HG02943 (cell line): ENCODE results near the gene LITAF.
"Not testable (repeated sequence)": the region's sequence is repeated elsewhere in the genome, so short reads cannot be mapped to it uniquely, and the experiment has no call there.

Experiments
- ATAC-seq: cut with Tn5 transposase; IDR thresholded peaks from one replicate; pipeline ENCODE4 v1.9.1; 2021; ENCODE audit warnings: mild to moderate bottlenecking, low read depth, moderate library complexity; ENCODE audit not compliant: unreplicated experiment

Gene LITAF

GRCh38 chr16:11621920-11622651 is 35.4 kb upstream of the LITAF start:
- ATAC-seq = no peak

- no peak for ATAC-seq
Measured at GRCh38 chr16:11621539-11621919, 34.8 kb upstream of the LITAF start.

GRCh38 chr16:11620243-11621003 is 33.7 kb upstream of the LITAF start:
- no peak for ATAC-seq

- peak; percentile 56 for ATAC-seq
Measured at GRCh38 chr16:11619327-11619851, 32.7 kb upstream of the LITAF start.

- ATAC-seq = no peak
Measured at GRCh38 chr16:11618107-11618717, 31.5 kb upstream of the LITAF start.

- no peak for ATAC-seq
Measured at GRCh38 chr16:11615748-11616447, 29.2 kb upstream of the LITAF start.

GRCh38 chr16:11614587-11615175 is 28.0 kb upstream of the LITAF start:
- no peak for ATAC-seq

- ATAC-seq = no peak
Measured at GRCh38 chr16:11613381-11614303, 26.9 kb upstream of the LITAF start.

GRCh38 chr16:11612665-11613025 is 25.9 kb upstream of the LITAF start:
- ATAC-seq = no peak

- no peak for ATAC-seq
Measured at GRCh38 chr16:11611871-11612664, 25.3 kb upstream of the LITAF start.

- no peak for ATAC-seq
Measured at GRCh38 chr16:11610580-11610979, 23.9 kb upstream of the LITAF start.

- no peak for ATAC-seq
Measured at GRCh38 chr16:11610121-11610505, 23.4 kb upstream of the LITAF start.

GRCh38 chr16:11609474-11610120 is 22.9 kb upstream of the LITAF start:
- ATAC-seq = no peak

- no peak for ATAC-seq
Measured at GRCh38 chr16:11605891-11606290, 19.2 kb upstream of the LITAF start.

- no peak for ATAC-seq
Measured at GRCh38 chr16:11605564-11605886, 18.8 kb upstream of the LITAF start.

- ATAC-seq = no peak
Measured at GRCh38 chr16:11604783-11605563, 18.3 kb upstream of the LITAF start.

GRCh38 chr16:11604296-11604695 is 17.6 kb upstream of the LITAF start:
- not testable (repeated sequence) for ATAC-seq
